ENCODE measurements around the gene ROBO4.

GRCh38 chr11:124920356-124920755 is 22.7 kb upstream of the ROBO4 start:
- TF ChIP-seq, protein P1, sequence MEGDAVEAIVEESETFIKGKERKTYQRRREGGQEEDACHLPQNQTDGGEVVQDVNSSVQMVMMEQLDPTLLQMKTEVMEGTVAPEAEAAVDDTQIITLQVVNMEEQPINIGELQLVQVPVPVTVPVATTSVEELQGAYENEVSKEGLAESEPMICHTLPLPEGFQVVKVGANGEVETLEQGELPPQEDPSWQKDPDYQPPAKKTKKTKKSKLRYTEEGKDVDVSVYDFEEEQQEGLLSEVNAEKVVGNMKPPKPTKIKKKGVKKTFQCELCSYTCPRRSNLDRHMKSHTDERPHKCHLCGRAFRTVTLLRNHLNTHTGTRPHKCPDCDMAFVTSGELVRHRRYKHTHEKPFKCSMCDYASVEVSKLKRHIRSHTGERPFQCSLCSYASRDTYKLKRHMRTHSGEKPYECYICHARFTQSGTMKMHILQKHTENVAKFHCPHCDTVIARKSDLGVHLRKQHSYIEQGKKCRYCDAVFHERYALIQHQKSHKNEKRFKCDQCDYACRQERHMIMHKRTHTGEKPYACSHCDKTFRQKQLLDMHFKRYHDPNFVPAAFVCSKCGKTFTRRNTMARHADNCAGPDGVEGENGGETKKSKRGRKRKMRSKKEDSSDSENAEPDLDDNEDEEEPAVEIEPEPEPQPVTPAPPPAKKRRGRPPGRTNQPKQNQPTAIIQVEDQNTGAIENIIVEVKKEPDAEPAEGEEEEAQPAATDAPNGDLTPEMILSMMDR (IDR thresholded peaks at IDR 0.05) = no peak
- no peak for TF ChIP-seq EZH2 (IDR thresholded peaks at IDR 0.05; ENCODE audit: borderline replicate concordance, insufficient read depth, low read depth, low read length, poor library complexity, severe bottlenecking)
